GM23338 (cell line): ENCODE measurements around the gene FAR1. TPM values are rescaled to one million over a fixed set of nuclear protein-coding genes. Genes with fewer than 3 reads are reported as not detected.

Experiments used
- ATAC-seq: fragments of 200-7000 bp; cut with Tn5 transposase; 3 replicates; pipeline ENCODE4 v1.9.1; 2020
- DNase-seq: peaks from one replicate; pipeline ENCODE4 v3.0.0-alpha.2; 2015; ENCODE audit warnings: low spot score
- H2AFZ ChIP-seq: fragments of 200-600 bp; sonication (generic); 2 replicates; pipeline ENCODE4 v1.8.0; 2016; ENCODE audit warnings: antibody characterized with exemption, mild to moderate bottlenecking, moderate library complexity
- H3F3A ChIP-seq: fragments of 200-600 bp; sonication (generic); replicated peaks from 2 replicates; pipeline ENCODE4 v1.8.0; 2017; ENCODE audit warnings: antibody characterized with exemption, mixed run types, low read depth
- H3K27ac ChIP-seq: fragments of 200-600 bp; sonication (generic); 2 replicates; pipeline ENCODE4 v1.6.1; 2016; ENCODE audit warnings: low read depth
- H3K27me3 ChIP-seq: fragments of 200-600 bp; sonication (generic); 2 replicates; pipeline ENCODE4 v1.8.0; 2016; ENCODE audit warnings: mild to moderate bottlenecking, mixed run types, moderate library complexity; ENCODE audit not compliant: insufficient read depth
- H3K36me3 ChIP-seq: fragments of 200-600 bp; sonication (generic); 2 replicates; pipeline ENCODE4 v1.8.0; 2016; ENCODE audit warnings: mild to moderate bottlenecking; ENCODE audit not compliant: insufficient read depth
- H3K4me1 ChIP-seq: fragments of 200-600 bp; sonication (generic); 2 replicates; pipeline ENCODE4 v1.8.0; 2016; ENCODE audit warnings: mild to moderate bottlenecking, moderate library complexity; ENCODE audit not compliant: insufficient read depth
- H3K4me2 ChIP-seq: fragments of 200-600 bp; sonication (generic); 2 replicates; pipeline ENCODE4 v1.7.1; 2017; ENCODE audit warnings: mixed run types
- H3K4me3 ChIP-seq: fragments of 200-600 bp; sonication (generic); 2 replicates; pipeline ENCODE4 v1.6.1; 2016; ENCODE audit warnings: mixed run types
- H3K79me2 ChIP-seq: fragments of 200-600 bp; sonication (generic); replicated peaks from 2 replicates; pipeline ENCODE4 v1.8.0; 2017; ENCODE audit warnings: mild to moderate bottlenecking; ENCODE audit not compliant: insufficient read depth
- H3K9me2 ChIP-seq: fragments of 200-600 bp; sonication (generic); 2 replicates; pipeline ENCODE4 v1.8.0; 2017; ENCODE audit not compliant: insufficient read depth
- H4K20me1 ChIP-seq: fragments of 200-600 bp; sonication (generic); replicated peaks from 2 replicates; pipeline ENCODE4 v1.8.0; 2017; ENCODE audit warnings: mild to moderate bottlenecking; ENCODE audit not compliant: insufficient read depth
- H3K27ac Mint-ChIP-seq: 2 replicates; pipeline ENCODE4 v1.8.0; 2020; ENCODE audit warnings: inconsistent platforms, mild to moderate bottlenecking, moderate library complexity, mixed read lengths
- H3K27me3 Mint-ChIP-seq: 3 replicates; pipeline ENCODE4 v1.8.0; 2022; ENCODE audit warnings: low read depth, mild to moderate bottlenecking, moderate library complexity, mixed read lengths, inconsistent platforms; ENCODE audit not compliant: insufficient read depth, poor library complexity
- H3K36me3 Mint-ChIP-seq: 3 replicates; pipeline ENCODE4 v1.8.0; 2021; ENCODE audit warnings: low read depth, mild to moderate bottlenecking, inconsistent platforms, moderate library complexity, mixed read lengths
- H3K4me1 Mint-ChIP-seq: 3 replicates; pipeline ENCODE4 v1.8.0; 2020; ENCODE audit warnings: mild to moderate bottlenecking, inconsistent platforms, mixed read lengths
- H3K4me3 Mint-ChIP-seq: 3 replicates; pipeline ENCODE4 v1.8.0; 2021; ENCODE audit warnings: moderate library complexity, mild to moderate bottlenecking, inconsistent platforms, mixed read lengths
- H3K9me3 Mint-ChIP-seq: 3 replicates; pipeline ENCODE4 v1.8.0; 2020; ENCODE audit warnings: moderate library complexity, mild to moderate bottlenecking, inconsistent platforms, mixed read lengths
- CREB1 ChIP-seq: fragments of 250-450 bp; sonication (Bioruptor Pico); IDR thresholded peaks from 2 replicates; pipeline ENCODE4 v1.5.0; 2020; ENCODE audit warnings: low read depth, mild to moderate bottlenecking, moderate library complexity
- EZH2 ChIP-seq: fragments of 200-600 bp; sonication (generic); IDR thresholded peaks from one replicate; pipeline ENCODE4 v1.8.0; 2017; ENCODE audit warnings: antibody characterized with exemption, mild to moderate bottlenecking, low read depth; ENCODE audit not compliant: unreplicated experiment
- EZH2phosphoT487 ChIP-seq: fragments of 200-600 bp; sonication (generic); IDR thresholded peaks from one replicate; pipeline ENCODE4 v1.8.1; 2018; ENCODE audit warnings: antibody characterized with exemption; ENCODE audit not compliant: unreplicated experiment
- JUNB ChIP-seq: IDR thresholded peaks from one replicate; pipeline ENCODE4 v1.6.1; 2016; ENCODE audit warnings: antibody characterized with exemption; ENCODE audit not compliant: unreplicated experiment
- NANOG ChIP-seq: IDR thresholded peaks from 2 replicates; pipeline ENCODE4 v1.6.1; 2016; ENCODE audit warnings: antibody characterized with exemption, borderline replicate concordance
- POLR2AphosphoS5 ChIP-seq: IDR thresholded peaks from 2 replicates; pipeline ENCODE4 v1.6.1; 2016; ENCODE audit warnings: antibody characterized with exemption, low read depth
- STAT1 ChIP-seq: IDR thresholded peaks from one replicate; pipeline ENCODE4 v1.6.1; 2016; ENCODE audit warnings: antibody characterized with exemption; ENCODE audit not compliant: unreplicated experiment
- ZNF114 ChIP-seq: fragments of 250-450 bp; sonication (Bioruptor Pico); IDR thresholded peaks from 2 replicates; pipeline ENCODE4 v1.5.0; 2020; ENCODE audit warnings: mild to moderate bottlenecking, moderate library complexity
- ZNF331 ChIP-seq: fragments of 250-450 bp; sonication (Bioruptor Pico); IDR thresholded peaks from 2 replicates; pipeline ENCODE4 v1.5.0; 2020; ENCODE audit warnings: low read depth, mild to moderate bottlenecking, moderate library complexity
- polyA plus RNA-seq: library from polyadenylated mRNA; unstranded; fragments of >200 nt; fragmentation: Nextera tagmentation; extraction: Ambion mirVana; gene quantifications from 2 replicates; pipeline ENCODE4 v1.2.1, GENCODE V29; 2016
- total RNA-seq: library from RNA; depleted of rRNA; stranded (reverse); fragments of >200 nt; shearing (Covaris generic); gene quantifications from 2 replicates; pipeline ENCODE4 v1.2.3, GENCODE V29; 2014
- TF ChIP-seq, protein P1 (sequence below): fragments of 250-450 bp; sonication (Bioruptor Pico); IDR thresholded peaks from 2 replicates; pipeline ENCODE4 v1.5.0; 2020; ENCODE audit warnings: mild to moderate bottlenecking, moderate library complexity
- TF ChIP-seq, protein P2 (sequence below), 2 experiments: fragments of 200-600 bp in 1 of 2; sonication (generic) in 1 of 2; conservative IDR thresholded peaks; 2 replicates each; pipeline versions ENCODE4 v1.5.1 to v1.6.1; 2016 to 2017; ENCODE audit warnings: antibody characterized with exemption in 2 of 2, low read depth in 2 of 2, mild to moderate bottlenecking in 2 of 2, moderate library complexity in 1 of 2
- TF ChIP-seq, protein P3 (sequence below): IDR thresholded peaks from one replicate; pipeline ENCODE4 v1.6.1; 2018; ENCODE audit warnings: antibody characterized with exemption; ENCODE audit not compliant: unreplicated experiment
- TF ChIP-seq, protein P4 (sequence below): IDR thresholded peaks from 2 replicates; pipeline ENCODE4 v1.6.1; 2016; ENCODE audit warnings: antibody characterized with exemption

The FAR1 gene
- total and polyA plus RNA-seq, 2 experiments from 2014 or later = 27.3 to 79.5 TPM

DNA sequence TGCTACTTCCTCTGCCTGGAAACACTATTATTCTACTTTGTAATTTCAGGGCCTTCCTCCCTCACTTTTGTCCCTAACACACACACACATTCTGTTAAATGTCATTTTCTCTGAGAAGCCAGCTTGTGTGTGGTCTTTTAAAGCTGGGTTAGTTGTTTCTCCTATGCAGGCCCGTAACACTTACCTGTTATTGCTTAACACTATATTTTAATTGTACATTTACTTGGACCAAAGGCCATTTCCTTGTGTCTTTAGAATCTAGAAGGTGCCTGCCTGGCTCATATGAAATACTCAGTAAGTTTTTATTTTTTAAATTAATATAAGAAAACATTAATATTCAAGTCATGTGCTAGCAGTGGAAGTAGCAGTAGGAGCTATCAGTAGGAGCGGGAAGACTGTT, 30.6 kb downstream of the FAR1 start:
- ATAC-seq (no peak), DNase-seq (no peak)
- Histone ChIP-seq H3K4me2 (no peak overlapping the region), H3K27me3 (no peaks in the 10 kb centered on the region), H3K4me3 (no peak overlapping the region), H3K9me2 (no peaks in the 10 kb centered on the region), H4K20me1 (peaks cover 2% of the 10 kb centered on the region), H3K79me2 (peaks cover 27% of the 10 kb centered on the region), H3K27ac (no peak overlapping the region), H2AFZ (no peak overlapping the region), H3K4me1 (no peaks in the 10 kb centered on the region), H3K36me3 (peaks cover 8% of the 10 kb centered on the region; the same call in 1 of the 2 replicates), H3F3A (no peaks in the 10 kb centered on the region)
- peaks cover 42% of the 10 kb centered on the region for H3K36me3 Mint-ChIP-seq
- H3K4me1 Mint-ChIP-seq = peaks cover 1% of the 10 kb centered on the region; the same call in 2 of the 3 replicates
- no peaks in the 10 kb centered on the region for H3K9me3 Mint-ChIP-seq
- no peak overlapping the region for H3K4me3 Mint-ChIP-seq
- H3K27me3 Mint-ChIP-seq = no peaks in the 10 kb centered on the region
- TF ChIP-seq NANOG (no peak), EZH2 (no peak), EZH2phosphoT487 (no peak), JUNB (no peak), POLR2AphosphoS5 (no peak), ZNF331 (CRISPR knock-in tag) (no peak), ZNF114 (CRISPR knock-in tag) (no peak), CREB1 (CRISPR knock-in tag) (no peak), STAT1 (no peak)
- TF ChIP-seq, protein P1, sequence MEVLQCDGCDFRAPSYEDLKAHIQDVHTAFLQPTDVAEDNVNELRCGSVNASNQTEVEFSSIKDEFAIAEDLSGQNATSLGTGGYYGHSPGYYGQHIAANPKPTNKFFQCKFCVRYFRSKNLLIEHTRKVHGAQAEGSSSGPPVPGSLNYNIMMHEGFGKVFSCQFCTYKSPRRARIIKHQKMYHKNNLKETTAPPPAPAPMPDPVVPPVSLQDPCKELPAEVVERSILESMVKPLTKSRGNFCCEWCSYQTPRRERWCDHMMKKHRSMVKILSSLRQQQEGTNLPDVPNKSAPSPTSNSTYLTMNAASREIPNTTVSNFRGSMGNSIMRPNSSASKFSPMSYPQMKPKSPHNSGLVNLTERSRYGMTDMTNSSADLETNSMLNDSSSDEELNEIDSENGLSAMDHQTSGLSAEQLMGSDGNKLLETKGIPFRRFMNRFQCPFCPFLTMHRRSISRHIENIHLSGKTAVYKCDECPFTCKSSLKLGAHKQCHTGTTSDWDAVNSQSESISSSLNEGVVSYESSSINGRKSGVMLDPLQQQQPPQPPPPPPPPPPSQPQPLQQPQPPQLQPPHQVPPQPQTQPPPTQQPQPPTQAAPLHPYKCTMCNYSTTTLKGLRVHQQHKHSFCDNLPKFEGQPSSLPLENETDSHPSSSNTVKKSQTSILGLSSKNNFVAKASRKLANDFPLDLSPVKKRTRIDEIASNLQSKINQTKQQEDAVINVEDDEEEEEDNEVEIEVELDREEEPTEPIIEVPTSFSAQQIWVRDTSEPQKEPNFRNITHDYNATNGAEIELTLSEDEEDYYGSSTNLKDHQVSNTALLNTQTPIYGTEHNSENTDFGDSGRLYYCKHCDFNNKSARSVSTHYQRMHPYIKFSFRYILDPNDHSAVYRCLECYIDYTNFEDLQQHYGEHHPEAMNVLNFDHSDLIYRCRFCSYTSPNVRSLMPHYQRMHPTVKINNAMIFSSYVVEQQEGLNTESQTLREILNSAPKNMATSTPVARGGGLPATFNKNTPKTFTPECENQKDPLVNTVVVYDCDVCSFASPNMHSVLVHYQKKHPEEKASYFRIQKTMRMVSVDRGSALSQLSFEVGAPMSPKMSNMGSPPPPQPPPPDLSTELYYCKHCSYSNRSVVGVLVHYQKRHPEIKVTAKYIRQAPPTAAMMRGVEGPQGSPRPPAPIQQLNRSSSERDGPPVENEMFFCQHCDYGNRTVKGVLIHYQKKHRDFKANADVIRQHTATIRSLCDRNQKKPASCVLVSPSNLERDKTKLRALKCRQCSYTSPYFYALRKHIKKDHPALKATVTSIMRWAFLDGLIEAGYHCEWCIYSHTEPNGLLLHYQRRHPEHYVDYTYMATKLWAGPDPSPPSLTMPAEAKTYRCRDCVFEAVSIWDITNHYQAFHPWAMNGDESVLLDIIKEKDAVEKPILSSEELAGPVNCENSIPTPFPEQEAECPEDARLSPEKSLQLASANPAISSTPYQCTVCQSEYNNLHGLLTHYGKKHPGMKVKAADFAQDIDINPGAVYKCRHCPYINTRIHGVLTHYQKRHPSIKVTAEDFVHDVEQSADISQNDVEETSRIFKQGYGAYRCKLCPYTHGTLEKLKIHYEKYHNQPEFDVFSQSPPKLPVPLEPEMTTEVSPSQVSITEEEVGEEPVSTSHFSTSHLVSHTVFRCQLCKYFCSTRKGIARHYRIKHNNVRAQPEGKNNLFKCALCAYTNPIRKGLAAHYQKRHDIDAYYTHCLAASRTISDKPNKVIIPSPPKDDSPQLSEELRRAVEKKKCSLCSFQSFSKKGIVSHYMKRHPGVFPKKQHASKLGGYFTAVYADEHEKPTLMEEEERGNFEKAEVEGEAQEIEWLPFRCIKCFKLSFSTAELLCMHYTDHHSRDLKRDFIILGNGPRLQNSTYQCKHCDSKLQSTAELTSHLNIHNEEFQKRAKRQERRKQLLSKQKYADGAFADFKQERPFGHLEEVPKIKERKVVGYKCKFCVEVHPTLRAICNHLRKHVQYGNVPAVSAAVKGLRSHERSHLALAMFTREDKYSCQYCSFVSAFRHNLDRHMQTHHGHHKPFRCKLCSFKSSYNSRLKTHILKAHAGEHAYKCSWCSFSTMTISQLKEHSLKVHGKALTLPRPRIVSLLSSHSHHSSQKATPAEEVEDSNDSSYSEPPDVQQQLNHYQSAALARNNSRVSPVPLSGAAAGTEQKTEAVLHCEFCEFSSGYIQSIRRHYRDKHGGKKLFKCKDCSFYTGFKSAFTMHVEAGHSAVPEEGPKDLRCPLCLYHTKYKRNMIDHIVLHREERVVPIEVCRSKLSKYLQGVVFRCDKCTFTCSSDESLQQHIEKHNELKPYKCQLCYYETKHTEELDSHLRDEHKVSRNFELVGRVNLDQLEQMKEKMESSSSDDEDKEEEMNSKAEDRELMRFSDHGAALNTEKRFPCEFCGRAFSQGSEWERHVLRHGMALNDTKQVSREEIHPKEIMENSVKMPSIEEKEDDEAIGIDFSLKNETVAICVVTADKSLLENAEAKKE (CRISPR knock-in tag) = no peak
- TF ChIP-seq, protein P2, sequence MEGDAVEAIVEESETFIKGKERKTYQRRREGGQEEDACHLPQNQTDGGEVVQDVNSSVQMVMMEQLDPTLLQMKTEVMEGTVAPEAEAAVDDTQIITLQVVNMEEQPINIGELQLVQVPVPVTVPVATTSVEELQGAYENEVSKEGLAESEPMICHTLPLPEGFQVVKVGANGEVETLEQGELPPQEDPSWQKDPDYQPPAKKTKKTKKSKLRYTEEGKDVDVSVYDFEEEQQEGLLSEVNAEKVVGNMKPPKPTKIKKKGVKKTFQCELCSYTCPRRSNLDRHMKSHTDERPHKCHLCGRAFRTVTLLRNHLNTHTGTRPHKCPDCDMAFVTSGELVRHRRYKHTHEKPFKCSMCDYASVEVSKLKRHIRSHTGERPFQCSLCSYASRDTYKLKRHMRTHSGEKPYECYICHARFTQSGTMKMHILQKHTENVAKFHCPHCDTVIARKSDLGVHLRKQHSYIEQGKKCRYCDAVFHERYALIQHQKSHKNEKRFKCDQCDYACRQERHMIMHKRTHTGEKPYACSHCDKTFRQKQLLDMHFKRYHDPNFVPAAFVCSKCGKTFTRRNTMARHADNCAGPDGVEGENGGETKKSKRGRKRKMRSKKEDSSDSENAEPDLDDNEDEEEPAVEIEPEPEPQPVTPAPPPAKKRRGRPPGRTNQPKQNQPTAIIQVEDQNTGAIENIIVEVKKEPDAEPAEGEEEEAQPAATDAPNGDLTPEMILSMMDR (conservative IDR thresholded peaks at IDR 0.05; ENCODE audit: low read depth in 2 of 2) = no peak
- TF ChIP-seq, protein P3, sequence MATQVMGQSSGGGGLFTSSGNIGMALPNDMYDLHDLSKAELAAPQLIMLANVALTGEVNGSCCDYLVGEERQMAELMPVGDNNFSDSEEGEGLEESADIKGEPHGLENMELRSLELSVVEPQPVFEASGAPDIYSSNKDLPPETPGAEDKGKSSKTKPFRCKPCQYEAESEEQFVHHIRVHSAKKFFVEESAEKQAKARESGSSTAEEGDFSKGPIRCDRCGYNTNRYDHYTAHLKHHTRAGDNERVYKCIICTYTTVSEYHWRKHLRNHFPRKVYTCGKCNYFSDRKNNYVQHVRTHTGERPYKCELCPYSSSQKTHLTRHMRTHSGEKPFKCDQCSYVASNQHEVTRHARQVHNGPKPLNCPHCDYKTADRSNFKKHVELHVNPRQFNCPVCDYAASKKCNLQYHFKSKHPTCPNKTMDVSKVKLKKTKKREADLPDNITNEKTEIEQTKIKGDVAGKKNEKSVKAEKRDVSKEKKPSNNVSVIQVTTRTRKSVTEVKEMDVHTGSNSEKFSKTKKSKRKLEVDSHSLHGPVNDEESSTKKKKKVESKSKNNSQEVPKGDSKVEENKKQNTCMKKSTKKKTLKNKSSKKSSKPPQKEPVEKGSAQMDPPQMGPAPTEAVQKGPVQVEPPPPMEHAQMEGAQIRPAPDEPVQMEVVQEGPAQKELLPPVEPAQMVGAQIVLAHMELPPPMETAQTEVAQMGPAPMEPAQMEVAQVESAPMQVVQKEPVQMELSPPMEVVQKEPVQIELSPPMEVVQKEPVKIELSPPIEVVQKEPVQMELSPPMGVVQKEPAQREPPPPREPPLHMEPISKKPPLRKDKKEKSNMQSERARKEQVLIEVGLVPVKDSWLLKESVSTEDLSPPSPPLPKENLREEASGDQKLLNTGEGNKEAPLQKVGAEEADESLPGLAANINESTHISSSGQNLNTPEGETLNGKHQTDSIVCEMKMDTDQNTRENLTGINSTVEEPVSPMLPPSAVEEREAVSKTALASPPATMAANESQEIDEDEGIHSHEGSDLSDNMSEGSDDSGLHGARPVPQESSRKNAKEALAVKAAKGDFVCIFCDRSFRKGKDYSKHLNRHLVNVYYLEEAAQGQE = no peak
- TF ChIP-seq, protein P4, sequence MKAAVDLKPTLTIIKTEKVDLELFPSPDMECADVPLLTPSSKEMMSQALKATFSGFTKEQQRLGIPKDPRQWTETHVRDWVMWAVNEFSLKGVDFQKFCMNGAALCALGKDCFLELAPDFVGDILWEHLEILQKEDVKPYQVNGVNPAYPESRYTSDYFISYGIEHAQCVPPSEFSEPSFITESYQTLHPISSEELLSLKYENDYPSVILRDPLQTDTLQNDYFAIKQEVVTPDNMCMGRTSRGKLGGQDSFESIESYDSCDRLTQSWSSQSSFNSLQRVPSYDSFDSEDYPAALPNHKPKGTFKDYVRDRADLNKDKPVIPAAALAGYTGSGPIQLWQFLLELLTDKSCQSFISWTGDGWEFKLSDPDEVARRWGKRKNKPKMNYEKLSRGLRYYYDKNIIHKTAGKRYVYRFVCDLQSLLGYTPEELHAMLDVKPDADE = no peak
- H3K27ac Mint-ChIP-seq = no peak overlapping the region
